GM23338 (cell line): ENCODE measurements around the gene ALDH1A2. TPM values are rescaled to one million over a fixed set of nuclear protein-coding genes. Genes with fewer than 3 reads are reported as not detected.

Experiments
- ATAC-seq: fragments of 200-7000 bp; cut with Tn5 transposase; 3 replicates; pipeline ENCODE4 v1.9.1; 2020
- DNase-seq: peaks from one replicate; pipeline ENCODE4 v3.0.0-alpha.2; 2015; ENCODE audit warnings: low spot score
- H2AFZ ChIP-seq: fragments of 200-600 bp; sonication (generic); 2 replicates; pipeline ENCODE4 v1.8.0; 2016; ENCODE audit warnings: antibody characterized with exemption, mild to moderate bottlenecking, moderate library complexity
- H3F3A ChIP-seq: fragments of 200-600 bp; sonication (generic); replicated peaks from 2 replicates; pipeline ENCODE4 v1.8.0; 2017; ENCODE audit warnings: antibody characterized with exemption, mixed run types, low read depth
- H3K27ac ChIP-seq: fragments of 200-600 bp; sonication (generic); 2 replicates; pipeline ENCODE4 v1.6.1; 2016; ENCODE audit warnings: low read depth
- H3K27me3 ChIP-seq: fragments of 200-600 bp; sonication (generic); 2 replicates; pipeline ENCODE4 v1.8.0; 2016; ENCODE audit warnings: mild to moderate bottlenecking, mixed run types, moderate library complexity; ENCODE audit not compliant: insufficient read depth
- H3K36me3 ChIP-seq: fragments of 200-600 bp; sonication (generic); 2 replicates; pipeline ENCODE4 v1.8.0; 2016; ENCODE audit warnings: mild to moderate bottlenecking; ENCODE audit not compliant: insufficient read depth
- H3K4me1 ChIP-seq: fragments of 200-600 bp; sonication (generic); 2 replicates; pipeline ENCODE4 v1.8.0; 2016; ENCODE audit warnings: mild to moderate bottlenecking, moderate library complexity; ENCODE audit not compliant: insufficient read depth
- H3K4me2 ChIP-seq: fragments of 200-600 bp; sonication (generic); 2 replicates; pipeline ENCODE4 v1.7.1; 2017; ENCODE audit warnings: mixed run types
- H3K4me3 ChIP-seq: fragments of 200-600 bp; sonication (generic); 2 replicates; pipeline ENCODE4 v1.6.1; 2016; ENCODE audit warnings: mixed run types
- H3K79me2 ChIP-seq: fragments of 200-600 bp; sonication (generic); replicated peaks from 2 replicates; pipeline ENCODE4 v1.8.0; 2017; ENCODE audit warnings: mild to moderate bottlenecking; ENCODE audit not compliant: insufficient read depth
- H3K9me2 ChIP-seq: fragments of 200-600 bp; sonication (generic); 2 replicates; pipeline ENCODE4 v1.8.0; 2017; ENCODE audit not compliant: insufficient read depth
- H4K20me1 ChIP-seq: fragments of 200-600 bp; sonication (generic); replicated peaks from 2 replicates; pipeline ENCODE4 v1.8.0; 2017; ENCODE audit warnings: mild to moderate bottlenecking; ENCODE audit not compliant: insufficient read depth
- H3K27ac Mint-ChIP-seq: 2 replicates; pipeline ENCODE4 v1.8.0; 2020; ENCODE audit warnings: inconsistent platforms, mild to moderate bottlenecking, moderate library complexity, mixed read lengths
- H3K27me3 Mint-ChIP-seq: 3 replicates; pipeline ENCODE4 v1.8.0; 2022; ENCODE audit warnings: low read depth, mild to moderate bottlenecking, moderate library complexity, mixed read lengths, inconsistent platforms; ENCODE audit not compliant: insufficient read depth, poor library complexity
- H3K36me3 Mint-ChIP-seq: 3 replicates; pipeline ENCODE4 v1.8.0; 2021; ENCODE audit warnings: low read depth, mild to moderate bottlenecking, inconsistent platforms, moderate library complexity, mixed read lengths
- H3K4me1 Mint-ChIP-seq: 3 replicates; pipeline ENCODE4 v1.8.0; 2020; ENCODE audit warnings: mild to moderate bottlenecking, inconsistent platforms, mixed read lengths
- H3K4me3 Mint-ChIP-seq: 3 replicates; pipeline ENCODE4 v1.8.0; 2021; ENCODE audit warnings: moderate library complexity, mild to moderate bottlenecking, inconsistent platforms, mixed read lengths
- H3K9me3 Mint-ChIP-seq: 3 replicates; pipeline ENCODE4 v1.8.0; 2020; ENCODE audit warnings: moderate library complexity, mild to moderate bottlenecking, inconsistent platforms, mixed read lengths
- CTCF ChIP-seq, 2 experiments: fragments of 200-600 bp in 1 of 2; sonication (generic) in 1 of 2; conservative IDR thresholded peaks; 2 replicates each; pipeline versions ENCODE4 v1.5.1 to v1.6.1; 2016 to 2017; ENCODE audit warnings: antibody characterized with exemption in 2 of 2, low read depth in 2 of 2, mild to moderate bottlenecking in 2 of 2, moderate library complexity in 1 of 2
- ETS1 ChIP-seq: IDR thresholded peaks from 2 replicates; pipeline ENCODE4 v1.6.1; 2016; ENCODE audit warnings: antibody characterized with exemption
- EZH2 ChIP-seq: fragments of 200-600 bp; sonication (generic); IDR thresholded peaks from one replicate; pipeline ENCODE4 v1.8.0; 2017; ENCODE audit warnings: antibody characterized with exemption, mild to moderate bottlenecking, low read depth; ENCODE audit not compliant: unreplicated experiment
- EZH2phosphoT487 ChIP-seq: fragments of 200-600 bp; sonication (generic); IDR thresholded peaks from one replicate; pipeline ENCODE4 v1.8.1; 2018; ENCODE audit warnings: antibody characterized with exemption; ENCODE audit not compliant: unreplicated experiment
- POLR2AphosphoS5 ChIP-seq: IDR thresholded peaks from 2 replicates; pipeline ENCODE4 v1.6.1; 2016; ENCODE audit warnings: antibody characterized with exemption, low read depth
- STAT1 ChIP-seq: IDR thresholded peaks from one replicate; pipeline ENCODE4 v1.6.1; 2016; ENCODE audit warnings: antibody characterized with exemption; ENCODE audit not compliant: unreplicated experiment
- ZNF114 ChIP-seq: fragments of 250-450 bp; sonication (Bioruptor Pico); IDR thresholded peaks from 2 replicates; pipeline ENCODE4 v1.5.0; 2020; ENCODE audit warnings: mild to moderate bottlenecking, moderate library complexity
- ZNF331 ChIP-seq: fragments of 250-450 bp; sonication (Bioruptor Pico); IDR thresholded peaks from 2 replicates; pipeline ENCODE4 v1.5.0; 2020; ENCODE audit warnings: low read depth, mild to moderate bottlenecking, moderate library complexity
- ZNF462 ChIP-seq: fragments of 250-450 bp; sonication (Bioruptor Pico); IDR thresholded peaks from 2 replicates; pipeline ENCODE4 v1.5.0; 2020; ENCODE audit warnings: mild to moderate bottlenecking, moderate library complexity
- polyA plus RNA-seq: library from polyadenylated mRNA; unstranded; fragments of >200 nt; fragmentation: Nextera tagmentation; extraction: Ambion mirVana; gene quantifications from 2 replicates; pipeline ENCODE4 v1.2.1, GENCODE V29; 2016
- total RNA-seq: library from RNA; depleted of rRNA; stranded (reverse); fragments of >200 nt; shearing (Covaris generic); gene quantifications from 2 replicates; pipeline ENCODE4 v1.2.3, GENCODE V29; 2014

ALDH1A2 gene
- total and polyA plus RNA-seq, 2 experiments from 2014 or later, result 0.80 TPM; not detected in 1

GRCh38 chr15:58062175-58062574 lies 3.3 kb downstream of the ALDH1A2 start (continued):
- no peak for TF ChIP-seq EZH2phosphoT487
- no peak for TF ChIP-seq ETS1
- TF ChIP-seq EZH2, result no peak
- TF ChIP-seq ZNF331 (CRISPR knock-in tag), result no peak
- no peak for TF ChIP-seq POLR2AphosphoS5

- no peaks in the 10 kb centered on the region for H3K4me1 ChIP-seq
- no peaks in the 10 kb centered on the region for H3K79me2 ChIP-seq
- DNase-seq, result no peak
- Mint-ChIP-seq H3K27ac (no peak overlapping the region), H3K4me3 (no peak overlapping the region), H3K36me3 (no peaks in the 10 kb centered on the region), H3K4me1 (peaks cover 12% of the 10 kb centered on the region; the same call in 2 of the 3 replicates), H3K9me3 (no peaks in the 10 kb centered on the region), H3K27me3 (peaks cover 56% of the 10 kb centered on the region)
- no peaks in the 10 kb centered on the region for H3K36me3 ChIP-seq
- no peak overlapping the region for H3K27ac ChIP-seq
- ATAC-seq, result no peak
- no peak overlapping the region for H3K4me2 ChIP-seq
- no peaks in the 10 kb centered on the region for H3F3A ChIP-seq
- peaks cover 16% of the 10 kb centered on the region for H4K20me1 ChIP-seq
- H3K4me3 ChIP-seq, result no peak overlapping the region
- peaks cover 93% of the 10 kb centered on the region for H3K27me3 ChIP-seq
- TF ChIP-seq ZNF331 (CRISPR knock-in tag) (no peak), STAT1 (no peak), EZH2phosphoT487 (no peak), POLR2AphosphoS5 (no peak), ZNF462 (no peak), ZNF114 (CRISPR knock-in tag) (no peak), CTCF (conservative IDR thresholded peaks at IDR 0.05; ENCODE audit: low read depth in 2 of 2) (no peak), EZH2 (no peak)
- H2AFZ ChIP-seq, result no peak overlapping the region
- no peaks in the 10 kb centered on the region for H3K9me2 ChIP-seq
Measured at GRCh38 chr15:58060575-58060974, 4.9 kb downstream of the ALDH1A2 start.
